Gastroesophageal sphincter (tissue), 4 donors: ENCODE data around the gene MAP3K13. TPM values are rescaled to one million over a fixed set of nuclear protein-coding genes. Genes with fewer than 3 reads are reported as not detected.
"Not testable (repeated sequence)": the region's sequence is repeated elsewhere in the genome, so short reads cannot be mapped to it uniquely, and the experiment has no call there.

Experiments
- ATAC-seq: fragments of 150-250 bp; one replicate; pipeline ENCODE4 v1.9.1; 2016; ENCODE audit warnings: mild to moderate bottlenecking, moderate library complexity
- H3K27ac ChIP-seq, 4 donors: fragments of 200-600 bp; sonication (generic) in 3 of 4; 1 replicate in 3 of 4; 2 replicates in 1 of 4; pipeline ENCODE4 v1.5.1; 2016 to 2019
- H3K27me3 ChIP-seq: fragments of 200-600 bp; sonication (generic); one replicate; pipeline ENCODE4 v1.5.1; 2019
- H3K36me3 ChIP-seq, 2 donors: fragments of 200-600 bp; sonication (generic); one replicate each; pipeline ENCODE4 v1.5.1; 2019; ENCODE audit warnings: control low read depth in 1 of 2
- H3K4me1 ChIP-seq, 3 donors: fragments of 200-600 bp; sonication (generic); 1 replicate in 2 of 3; 2 replicates in 1 of 3; pipeline ENCODE4 v1.5.1; 2016 to 2019; ENCODE audit warnings: control low read depth in 2 of 3
- H3K4me3 ChIP-seq, 2 donors: fragments of 200-600 bp; sonication (generic); one replicate each; pipeline ENCODE4 v1.5.1; 2019; ENCODE audit warnings: mild to moderate bottlenecking in 1 of 2, moderate library complexity in 1 of 2
- H3K9me3 ChIP-seq, 3 donors: fragments of 200-600 bp; sonication (generic); one replicate each; pipeline ENCODE4 v1.5.1; 2017 to 2019; ENCODE audit warnings: control low read depth in 2 of 3
- EP300 ChIP-seq: sonication (generic); formaldehyde crosslinking; IDR thresholded peaks from one replicate; pipeline ENCODE4 v1.6.1; 2017; ENCODE audit warnings: antibody characterized with exemption, mild to moderate bottlenecking
- POLR2A ChIP-seq, 2 donors: fragments of 450-650 bp; IDR thresholded peaks; one replicate each; pipeline ENCODE4 v1.6.1; 2017; ENCODE audit warnings: antibody characterized with exemption in 2 of 2, mild to moderate bottlenecking in 2 of 2, moderate library complexity in 1 of 2
- POLR2AphosphoS5 ChIP-seq: sonication (generic); formaldehyde crosslinking; IDR thresholded peaks from one replicate; pipeline ENCODE4 v1.6.1; 2017; ENCODE audit warnings: antibody characterized with exemption
- WGBS, 2 donors: methylation state at CpG; one replicate each; pipeline ENCODE4 v1.1.5; 2018; ENCODE audit warnings: low coverage in 1 of 2; 5-methylcytosine and 5-hydroxymethylcytosine counted together
- total RNA-seq, 4 donors: library from RNA; depleted of rRNA; stranded (reverse); fragments of >200 nt; gene quantifications; one replicate each; pipeline ENCODE4 v1.1.0, GENCODE V29; 2016
- TF ChIP-seq, protein P1 (sequence below), 4 experiments: fragments of 200-600 bp in 2 of 4; fragments of 450-650 bp in 2 of 4; sonication (generic) in 1 of 4; IDR thresholded peaks; one replicate each; pipeline ENCODE4 v1.5.1; 2017 to 2019; ENCODE audit warnings: antibody characterized with exemption in 4 of 4, mild to moderate bottlenecking in 2 of 4, moderate library complexity in 2 of 4

Gene MAP3K13
- total RNA-seq, 4 donors from 2014 or later, result 17.1 to 29.2 (median 23.3) TPM

GRCh38 chr3:185442031-185442430 is 79.1 kb downstream of the MAP3K13 start:
- Histone ChIP-seq H3K4me1 (no peaks in the 10 kb centered on the region), H3K27ac (no peak overlapping the region), H3K27me3 (no peaks in the 10 kb centered on the region), H3K36me3 (peaks cover 0 to 16% of the 10 kb centered on the region in 2 donors), H3K4me3 (no peak overlapping the region), H3K9me3 (no peaks in the 10 kb centered on the region)
- 91% methylated on average over 5 to 6 of the region's 6 CpGs for WGBS, 2 donors
- ATAC-seq, result no peak
- TF ChIP-seq EP300, result no peak
- TF ChIP-seq, protein P1, sequence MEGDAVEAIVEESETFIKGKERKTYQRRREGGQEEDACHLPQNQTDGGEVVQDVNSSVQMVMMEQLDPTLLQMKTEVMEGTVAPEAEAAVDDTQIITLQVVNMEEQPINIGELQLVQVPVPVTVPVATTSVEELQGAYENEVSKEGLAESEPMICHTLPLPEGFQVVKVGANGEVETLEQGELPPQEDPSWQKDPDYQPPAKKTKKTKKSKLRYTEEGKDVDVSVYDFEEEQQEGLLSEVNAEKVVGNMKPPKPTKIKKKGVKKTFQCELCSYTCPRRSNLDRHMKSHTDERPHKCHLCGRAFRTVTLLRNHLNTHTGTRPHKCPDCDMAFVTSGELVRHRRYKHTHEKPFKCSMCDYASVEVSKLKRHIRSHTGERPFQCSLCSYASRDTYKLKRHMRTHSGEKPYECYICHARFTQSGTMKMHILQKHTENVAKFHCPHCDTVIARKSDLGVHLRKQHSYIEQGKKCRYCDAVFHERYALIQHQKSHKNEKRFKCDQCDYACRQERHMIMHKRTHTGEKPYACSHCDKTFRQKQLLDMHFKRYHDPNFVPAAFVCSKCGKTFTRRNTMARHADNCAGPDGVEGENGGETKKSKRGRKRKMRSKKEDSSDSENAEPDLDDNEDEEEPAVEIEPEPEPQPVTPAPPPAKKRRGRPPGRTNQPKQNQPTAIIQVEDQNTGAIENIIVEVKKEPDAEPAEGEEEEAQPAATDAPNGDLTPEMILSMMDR (IDR thresholded peaks at IDR 0.05), result no peak
- no peak for TF ChIP-seq POLR2AphosphoS5
- TF ChIP-seq POLR2A (IDR thresholded peaks at IDR 0.05), result no peak

- no peaks in the 10 kb centered on the region for H3K9me3 ChIP-seq
- no peak overlapping the region for H3K4me3 ChIP-seq
- no peaks in the 10 kb centered on the region for H3K4me1 ChIP-seq
- WGBS, 2 donors, result 85 to 100% methylated on average over 2 of the region's 2 CpGs
- ATAC-seq, result no peak
- no peaks in the 10 kb centered on the region for H3K27me3 ChIP-seq
- peaks cover 0 to 5% of the 10 kb centered on the region in 2 donors for H3K36me3 ChIP-seq
- no peak overlapping the region for H3K27ac ChIP-seq
- TF ChIP-seq EP300 (no peak), POLR2A (IDR thresholded peaks at IDR 0.05) (no peak), POLR2AphosphoS5 (no peak)
- TF ChIP-seq, protein P1 (IDR thresholded peaks at IDR 0.05), result no peak
Observed at GRCh38 chr3:185444329-185444728, 81.4 kb downstream of the MAP3K13 start.

DNA sequence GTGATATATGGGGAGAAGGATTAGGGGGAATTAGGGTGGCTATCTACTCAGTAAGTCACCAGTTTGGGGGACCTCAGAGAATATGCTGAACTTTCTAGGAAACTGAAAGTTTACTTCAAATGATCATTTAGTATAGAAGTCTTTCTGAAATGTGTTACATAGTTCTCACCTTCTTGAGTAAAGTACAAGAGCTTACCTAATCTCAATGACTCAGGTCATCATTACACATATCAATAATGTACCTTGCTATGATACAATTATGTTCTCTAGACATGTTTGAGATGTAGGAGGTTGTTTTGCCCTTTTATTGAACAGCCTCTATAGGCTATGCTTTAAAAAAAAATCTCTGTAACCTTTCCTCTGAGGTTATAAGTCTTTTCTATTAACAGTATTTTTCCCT is 85.2 kb downstream of the MAP3K13 start:
- Histone ChIP-seq H3K4me3 (no peak overlapping the region), H3K27ac (no peak overlapping the region), H3K4me1 (no peaks in the 10 kb centered on the region), H3K9me3 (no peaks in the 10 kb centered on the region), H3K27me3 (no peaks in the 10 kb centered on the region), H3K36me3 (peaks cover 0 to 22% of the 10 kb centered on the region in 2 donors)
- no peak for ATAC-seq
- TF ChIP-seq EP300 (no peak), POLR2AphosphoS5 (no peak), POLR2A (IDR thresholded peaks at IDR 0.05) (no peak)
- TF ChIP-seq, protein P1 (IDR thresholded peaks at IDR 0.05), result no peak

GRCh38 chr3:185451432-185451831 is 88.5 kb downstream of the MAP3K13 start:
- not testable (repeated sequence) for H3K27ac ChIP-seq, H3K4me3 ChIP-seq, ATAC-seq, H3K9me3 ChIP-seq, H3K27me3 ChIP-seq, H3K4me1 ChIP-seq
- peaks cover 0 to 22% of the 10 kb centered on the region in 2 donors for H3K36me3 ChIP-seq
- 82 to 90% methylated on average over 3 to 8 of the region's 8 CpGs for WGBS, 2 donors

DNA sequence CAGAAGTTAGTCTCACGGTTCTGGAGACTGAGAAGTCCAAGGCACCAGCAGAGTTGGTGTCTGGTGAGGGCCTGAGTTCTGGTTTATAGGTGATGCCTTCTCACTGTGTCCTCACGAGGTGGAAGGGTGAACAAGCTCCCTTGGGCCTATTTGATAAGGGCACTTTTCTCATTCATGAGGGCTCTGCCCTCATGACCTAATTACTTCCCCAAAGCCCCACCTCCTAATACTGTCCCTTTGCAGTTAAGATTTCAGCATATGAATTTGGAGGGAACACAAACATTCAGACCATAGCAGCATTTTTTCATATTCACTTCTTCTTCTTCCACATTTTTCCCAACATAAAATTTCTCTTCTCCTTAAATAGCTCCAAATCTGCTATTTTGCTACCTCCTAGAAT is 94.4 kb downstream of the MAP3K13 start:
- Histone ChIP-seq H3K36me3 (peaks cover 0 to 24% of the 10 kb centered on the region in 2 donors), H3K4me3 (no peak overlapping the region), H3K27me3 (no peaks in the 10 kb centered on the region), H3K9me3 (no peaks in the 10 kb centered on the region), H3K27ac (no peak overlapping the region), H3K4me1 (no peaks in the 10 kb centered on the region)
- TF ChIP-seq POLR2AphosphoS5 (no peak), EP300 (no peak), POLR2A (IDR thresholded peaks at IDR 0.05) (no peak)
- TF ChIP-seq, protein P1 (IDR thresholded peaks at IDR 0.05), result no peak
- 70% methylated on average over 2 of the region's 2 CpGs; no CpG with 5 or more reads in 1 of the 2 donors for WGBS, 2 donors
- ATAC-seq, result no peak
